ENCODE data around the gene TRAF3. TPM values are rescaled to one million over a fixed set of nuclear protein-coding genes. Genes with fewer than 3 reads are reported as not detected.

TRAF3 gene
- total RNA-seq, 1 donor from 2014 or later, result 25.8 TPM

- Mint-ChIP-seq H3K4me1 (peaks cover 25% of the 10 kb centered on the region), H3K4me3 (no peak overlapping the region), H3K36me3 (ENCODE audit: low read depth) (no peaks in the 10 kb centered on the region), H3K9me3 (no peaks in the 10 kb centered on the region), H3K27me3 (ENCODE audit: low read depth) (no peaks in the 10 kb centered on the region), H3K27ac (ENCODE audit: unreplicated experiment) (no peak overlapping the region)
- no peak for TF ChIP-seq CTCF (conservative IDR thresholded peaks at IDR 0.05)
- no peak for DNase-seq (ENCODE audit: low read depth, low spot score)
Measured at GRCh38 chr14:102807013-102807406, 29.8 kb downstream of the TRAF3 start.

- peaks cover 2% of the 10 kb centered on the region for H3K9me3 Mint-ChIP-seq
- no peak for DNase-seq (ENCODE audit: low read depth, low spot score)
- H3K4me1 Mint-ChIP-seq, result peaks cover 31% of the 10 kb centered on the region
- no peaks in the 10 kb centered on the region for H3K27me3 Mint-ChIP-seq (ENCODE audit: low read depth)
- no peak overlapping the region for H3K4me3 Mint-ChIP-seq
- H3K36me3 Mint-ChIP-seq (ENCODE audit: low read depth), result peaks cover 4% of the 10 kb centered on the region
- no peak for TF ChIP-seq CTCF (conservative IDR thresholded peaks at IDR 0.05)
- H3K27ac Mint-ChIP-seq (ENCODE audit: unreplicated experiment), result no peak overlapping the region
Measured at GRCh38 chr14:102809870-102810269, 32.6 kb downstream of the TRAF3 start.

- Mint-ChIP-seq H3K4me1 (peaks cover 26% of the 10 kb centered on the region), H3K27me3 (ENCODE audit: low read depth) (no peaks in the 10 kb centered on the region), H3K36me3 (ENCODE audit: low read depth) (peaks cover 4% of the 10 kb centered on the region), H3K4me3 (no peak overlapping the region), H3K27ac (ENCODE audit: unreplicated experiment) (no peak overlapping the region), H3K9me3 (peaks cover 2% of the 10 kb centered on the region)
- no peak for TF ChIP-seq CTCF (conservative IDR thresholded peaks at IDR 0.05)
- DNase-seq (ENCODE audit: low read depth, low spot score), result no peak
Measured at GRCh38 chr14:102810523-102810922, 33.3 kb downstream of the TRAF3 start.

- H3K4me1 Mint-ChIP-seq, result peaks cover 22% of the 10 kb centered on the region
- DNase-seq (ENCODE audit: low read depth, low spot score), result no peak
- H3K36me3 Mint-ChIP-seq (ENCODE audit: low read depth), result peaks cover 4% of the 10 kb centered on the region
- no peak overlapping the region for H3K27ac Mint-ChIP-seq (ENCODE audit: unreplicated experiment)
- H3K4me3 Mint-ChIP-seq, result no peak overlapping the region
- no peaks in the 10 kb centered on the region for H3K27me3 Mint-ChIP-seq (ENCODE audit: low read depth)
- no peak for TF ChIP-seq CTCF (conservative IDR thresholded peaks at IDR 0.05)
- peaks cover 2% of the 10 kb centered on the region for H3K9me3 Mint-ChIP-seq
Measured at GRCh38 chr14:102811254-102811963, 34.2 kb downstream of the TRAF3 start.

- peaks cover 2% of the 10 kb centered on the region for H3K9me3 Mint-ChIP-seq
- no peaks in the 10 kb centered on the region for H3K27me3 Mint-ChIP-seq (ENCODE audit: low read depth)
- no peak for DNase-seq (ENCODE audit: low read depth, low spot score)
- H3K4me1 Mint-ChIP-seq, result peaks cover 16% of the 10 kb centered on the region
- H3K4me3 Mint-ChIP-seq, result no peak overlapping the region
- peaks cover 8% of the 10 kb centered on the region for H3K36me3 Mint-ChIP-seq (ENCODE audit: low read depth)
- no peak overlapping the region for H3K27ac Mint-ChIP-seq (ENCODE audit: unreplicated experiment)
- TF ChIP-seq CTCF (conservative IDR thresholded peaks at IDR 0.05), result no peak
Measured at GRCh38 chr14:102811971-102812370, 34.7 kb downstream of the TRAF3 start.
